GM12878 (cell line): ENCODE results near the gene AIP. TPM values are rescaled to one million over a fixed set of nuclear protein-coding genes. Genes with fewer than 3 reads are reported as not detected.

Experiments used
- ATAC-seq: fragments of 200-7000 bp; cut with Tn5 transposase; 3 replicates; pipeline ENCODE4 v1.9.1; 2020; ENCODE audit warnings: mild to moderate bottlenecking, moderate library complexity
- BruUV-seq: library from RNA; stranded (reverse); fragments of 400-500 nt; replicated peaks from 2 replicates; lab custom pipeline; 2021; lab: Mats Ljungman, UMichigan
- CTCF ChIA-PET: fragments of 300-600 bp; sonication (Branson Sonifier 250); formaldehyde crosslinking; extraction: SDS; loops from one replicate; lab custom pipeline; 2021; ENCODE audit warnings: inconsistent platforms; lab: Yijun Ruan, JAX
- POLR2A ChIA-PET: fragments of 350-600 bp; formaldehyde crosslinking; extraction: SDS; loops from one replicate; lab custom pipeline; 2021; ENCODE audit warnings: inconsistent platforms; lab: Charles Lee
- RAD21 ChIA-PET: fragments of 300-600 bp; sonication (Branson Sonifier 250); formaldehyde crosslinking; loops from one replicate; lab custom pipeline; 2023; ENCODE audit warnings: antibody characterized with exemption; ENCODE audit not compliant: unreplicated experiment; lab: Charles Lee
- SMC1A ChIA-PET: fragments of 300-600 bp; sonication (Branson Sonifier 250); formaldehyde crosslinking; loops from one replicate; lab custom pipeline; 2023; ENCODE audit not compliant: unreplicated experiment, uncharacterized antibody; lab: Charles Lee
- DNase-seq: peaks from one replicate; pipeline ENCODE4 v3.0.0-alpha.2; 2011; ENCODE audit warnings: low read depth, low spot score
- FAIRE-seq: peaks from 3 replicates; lab custom pipeline; 2011; peaks lifted over from hg19 to GRCh38; lab: Jason Lieb, UNC
- H2AFZ ChIP-seq: 2 replicates; pipeline ENCODE4 v1.6.0; 2011; ENCODE audit warnings: low read depth, low read length, control low read depth; ENCODE audit not compliant: control insufficient read depth
- H3K27ac ChIP-seq: 2 replicates; pipeline ENCODE4 v1.5.1; 2011; ENCODE audit warnings: control low read depth; ENCODE audit not compliant: control insufficient read depth, insufficient read depth
- H3K27me3 ChIP-seq, 2 experiments: replicated peaks in 1 of 2; 2 replicates each; pipeline versions ENCODE4 v1.6.0 to v1.6.1; 2011; ENCODE audit warnings: low read length in 1 of 2; ENCODE audit not compliant: control insufficient read depth in 2 of 2, insufficient read depth in 2 of 2
- H3K36me3 ChIP-seq, 2 experiments: 2 replicates each; pipeline ENCODE4 v1.5.1; 2011; ENCODE audit warnings: low read length in 1 of 2; ENCODE audit not compliant: control insufficient read depth in 2 of 2, insufficient read depth in 2 of 2
- H3K4me1 ChIP-seq: 2 replicates; pipeline ENCODE4 v1.6.1; 2011; ENCODE audit warnings: mild to moderate bottlenecking, low read length, moderate library complexity, mixed read lengths; ENCODE audit not compliant: control insufficient read depth, insufficient read depth
- H3K4me2 ChIP-seq: 2 replicates; pipeline ENCODE4 v1.6.0; 2011; ENCODE audit warnings: control low read depth; ENCODE audit not compliant: control insufficient read depth, insufficient read depth
- H3K4me3 ChIP-seq: fragments of 200-600 bp; sonication (generic); 2 replicates; pipeline ENCODE4 v1.5.1; 2016
- H3K79me2 ChIP-seq: 2 replicates; pipeline ENCODE4 v1.6.0; 2011; ENCODE audit warnings: low read length; ENCODE audit not compliant: control insufficient read depth, insufficient read depth
- H3K9ac ChIP-seq: 2 replicates; pipeline ENCODE4 v1.8.0; 2011; ENCODE audit warnings: low read length, control low read depth, mixed read lengths; ENCODE audit not compliant: control insufficient read depth, insufficient read depth
- H3K9me3 ChIP-seq: replicated peaks from 3 replicates; pipeline ENCODE4 v1.5.1; 2011; ENCODE audit warnings: mild to moderate bottlenecking, low read length; ENCODE audit not compliant: control insufficient read depth, insufficient read depth
- H4K20me1 ChIP-seq: 2 replicates; pipeline ENCODE4 v1.6.0; 2011; ENCODE audit not compliant: control insufficient read depth, insufficient read depth
- ASH2L ChIP-seq: fragments of 300-600, 200-600 bp; sonication (generic); IDR thresholded peaks from 2 replicates; pipeline ENCODE4 v1.6.1; 2017; ENCODE audit warnings: low read depth, mild to moderate bottlenecking, borderline replicate concordance
- CBX3 ChIP-seq: fragments of 200-600 bp; sonication (generic); IDR thresholded peaks from 2 replicates; pipeline ENCODE4 v1.6.1; 2016; ENCODE audit warnings: low read depth, borderline replicate concordance
- CEBPB ChIP-seq, 2 experiments: fragments of 150-350 bp in 1 of 2; IDR thresholded peaks; 2 replicates each; pipeline ENCODE4 v1.6.1; 2012 to 2014; ENCODE audit warnings: low read depth in 2 of 2, low read length in 2 of 2, borderline replicate concordance in 1 of 2, inconsistent platforms in 1 of 2
- CREB1 ChIP-seq: IDR thresholded peaks from 2 replicates; pipeline ENCODE4 v1.6.1; 2012; ENCODE audit warnings: low read depth, mild to moderate bottlenecking, inconsistent platforms
- ESRRA ChIP-seq: IDR thresholded peaks from 2 replicates; pipeline ENCODE4 v1.6.1; 2012; ENCODE audit warnings: mild to moderate bottlenecking, low read length, improper control_type of control experiment
- ETV6 ChIP-seq, 2 experiments: fragments of 450-650 bp in 1 of 2; IDR thresholded peaks in 1 of 2; conservative IDR thresholded peaks in 1 of 2; 2 replicates each; pipeline ENCODE4 v1.6.1; 2014; ENCODE audit warnings: antibody characterized with exemption in 1 of 2, borderline replicate concordance in 1 of 2, low read depth in 1 of 2, mild to moderate bottlenecking in 1 of 2, moderate library complexity in 1 of 2
- FOXK2 ChIP-seq: fragments of 450-650 bp; IDR thresholded peaks from 2 replicates; pipeline ENCODE4 v1.6.1; 2017; ENCODE audit warnings: mild to moderate bottlenecking, moderate library complexity
- HDAC6 ChIP-seq: fragments of 200-600 bp; sonication (generic); IDR thresholded peaks from one replicate; pipeline ENCODE4 v1.8.0; 2017; ENCODE audit warnings: antibody characterized with exemption; ENCODE audit not compliant: unreplicated experiment
- JUNB ChIP-seq: IDR thresholded peaks from 2 replicates; pipeline ENCODE4 v1.6.1; 2016; ENCODE audit warnings: antibody characterized with exemption, mild to moderate bottlenecking
- MEF2A ChIP-seq: IDR thresholded peaks from 2 replicates; pipeline ENCODE4 v1.6.1; 2011; ENCODE audit warnings: low read depth, mild to moderate bottlenecking, low read length, moderate library complexity; ENCODE audit not compliant: insufficient read depth
- MTA2 ChIP-seq: fragments of 450-650 bp; IDR thresholded peaks from 2 replicates; pipeline ENCODE4 v1.6.1; 2016; ENCODE audit warnings: low read depth, mild to moderate bottlenecking, moderate library complexity
- MYB ChIP-seq: fragments of 150-350 bp; IDR thresholded peaks from 2 replicates; pipeline ENCODE4 v1.6.1; 2014; ENCODE audit warnings: mild to moderate bottlenecking, low read depth, low read length, borderline replicate concordance
- NFYB ChIP-seq: IDR thresholded peaks from 2 replicates; pipeline ENCODE4 v1.6.1; 2011; ENCODE audit warnings: low read depth, mild to moderate bottlenecking, low read length, improper control_type of control experiment, moderate library complexity; ENCODE audit not compliant: insufficient read depth
- NR2C1 ChIP-seq: fragments of 450-650 bp; IDR thresholded peaks from 2 replicates; pipeline ENCODE4 v1.6.1; 2017; ENCODE audit warnings: antibody characterized with exemption, mild to moderate bottlenecking, moderate library complexity
- PKNOX1 ChIP-seq: fragments of 450-650 bp; IDR thresholded peaks from 2 replicates; pipeline ENCODE4 v1.6.1; 2016; ENCODE audit warnings: mild to moderate bottlenecking
- PML ChIP-seq: IDR thresholded peaks from 2 replicates; pipeline ENCODE4 v1.6.1; 2012; ENCODE audit warnings: low read length, inconsistent platforms
- RB1 ChIP-seq: fragments of 450-650 bp; formaldehyde crosslinking; IDR thresholded peaks from 2 replicates; pipeline ENCODE4 v1.6.1; 2017; ENCODE audit warnings: mild to moderate bottlenecking, borderline replicate concordance
- RBBP5 ChIP-seq: fragments of 200-600 bp; sonication (generic); conservative IDR thresholded peaks from 2 replicates; pipeline ENCODE4 v1.6.1; 2016
- RUNX3 ChIP-seq: IDR thresholded peaks from 2 replicates; pipeline ENCODE4 v1.6.1; 2012; ENCODE audit warnings: low read length, inconsistent platforms
- SIN3A ChIP-seq: IDR thresholded peaks from 2 replicates; pipeline ENCODE4 v1.6.1; 2012; ENCODE audit warnings: low read depth, low read length, improper control_type of control experiment
- SPI1 ChIP-seq: IDR thresholded peaks from 2 replicates; pipeline ENCODE4 v1.6.1; 2011; ENCODE audit warnings: low read depth, mild to moderate bottlenecking, low read length, moderate library complexity, borderline replicate concordance; ENCODE audit not compliant: insufficient read depth
- TAF1 ChIP-seq: IDR thresholded peaks from 2 replicates; pipeline ENCODE4 v1.6.1; 2011; ENCODE audit warnings: mild to moderate bottlenecking, low read depth, low read length, borderline replicate concordance
- USF1 ChIP-seq: IDR thresholded peaks from 2 replicates; pipeline ENCODE4 v1.6.1; 2011; ENCODE audit warnings: borderline replicate concordance, low read depth, mild to moderate bottlenecking, moderate library complexity, mixed read lengths, low read length; ENCODE audit not compliant: insufficient read depth; ENCODE audit errors: extremely low read length
- ZNF24 ChIP-seq: fragments of 450-650 bp; IDR thresholded peaks from 2 replicates; pipeline ENCODE4 v1.6.1; 2017; ENCODE audit warnings: antibody characterized with exemption, mild to moderate bottlenecking
- WGBS: methylation state at CpG from one replicate; pipeline ENCODE4 v1.1.6; 2016; ENCODE audit warnings: low lambda C conversion rate; ENCODE audit not compliant: insufficient replicate concordance, insufficient coverage; ENCODE audit errors: missing lambda C conversion rate; 5-methylcytosine and 5-hydroxymethylcytosine counted together
- in situ Hi-C: fragments of 300-500 bp; cut with MboI; formaldehyde crosslinking; loops from 9 replicates; pipeline ENCODE4 v1.14.3; 2018; ENCODE audit warnings: mixed read lengths
- intact Hi-C: fragments of 100-400 bp; cut with micrococcal nuclease; formaldehyde crosslinking; loops from one replicate; pipeline ENCODE4 v1.14.2; 2022; ENCODE audit not compliant: unreplicated experiment
- polyA plus RNA-seq, 11 experiments: library from polyadenylated mRNA; depleted of rRNA in 4 of 11; unstranded in 6 of 11; stranded (reverse) in 5 of 11; fragments of >200 nt; fragmentation: Nextera tagmentation in 4 of 11; fragmentation: Illumina TruSeq in 1 of 11; extraction: Ambion mirVana in 4 of 11; extraction: Trizol in 1 of 11; gene quantifications; 1 replicate in 1 of 11; 2 replicates in 10 of 11; pipeline versions ENCODE4 v1.2.1 to v1.2.3, GENCODE V29; 2011 to 2016; ENCODE audit warnings: inconsistent platforms in 2 of 11, missing spikeins in 2 of 11, low read depth in 1 of 11
- total RNA-seq, 4 experiments: library from RNA; depleted of rRNA in 3 of 4; stranded (reverse); fragments of >200 nt in 3 of 4; fragmentation: Illumina TruSeq in 1 of 4; extraction: Trizol in 1 of 4; gene quantifications; 2 replicates each; pipeline versions ENCODE4 v1.2.1 to v1.2.3, GENCODE V29; 2013 to 2021

Gene AIP
- total and polyA plus RNA-seq, 10 of the 15 experiments (the other 5 are each of a cell fraction or from before 2014, with no cell fraction given), result 12.6 to 164 (median 104) TPM

DNA sequence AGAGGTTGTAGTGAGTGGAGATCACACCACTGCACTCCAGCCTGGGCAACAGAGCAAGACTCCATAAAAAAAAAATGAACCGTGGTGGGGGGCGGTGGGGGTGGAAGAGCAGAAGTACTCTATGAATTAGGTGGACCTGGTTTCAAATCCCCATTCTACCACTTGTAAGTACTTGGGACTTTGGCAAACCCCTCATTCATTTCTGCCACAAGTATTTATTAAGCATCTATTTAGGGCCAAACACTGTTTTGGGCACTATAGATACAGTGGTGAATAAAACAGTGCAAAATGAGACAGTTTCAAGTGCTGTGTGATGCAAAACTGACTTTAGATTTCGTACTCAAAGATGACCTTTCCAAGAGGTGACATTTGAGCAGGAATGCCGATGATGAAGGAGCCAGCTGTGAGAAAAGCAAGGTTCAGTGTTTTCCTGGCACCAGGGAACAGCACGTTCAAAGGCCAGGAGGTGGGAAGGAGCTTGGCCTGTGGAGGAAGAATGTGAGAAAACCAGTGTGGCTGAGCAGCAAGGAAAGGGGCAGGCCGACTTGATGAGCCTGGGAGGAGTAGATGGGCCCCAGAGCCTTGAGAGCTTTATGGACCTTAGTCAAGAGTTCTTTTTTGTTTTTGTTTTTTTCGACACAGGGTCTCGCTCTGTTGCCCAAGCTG lies 12.4 kb upstream of the AIP start:
- ChIA-PET SMC1A (interaction anchor here (1.1 to 4.1 kb wide), 5 partner anchors 14 to 89 kb away, joined by 3 to 35 read pairs (median 10); partner anchors contain the start of genes AIP and PPP1CA), RAD21 (interaction anchor here (1.0 to 5.4 kb wide), 7 partner anchors 15 to 78 kb away, joined by 3 to 53 read pairs (median 4); partner anchors contain the start of genes AIP, PITPNM1, PPP1CA and PTPRCAP), POLR2A (interaction anchor here (0.7 to 8.1 kb wide), 7 partner anchors 10 to 67 kb away, joined by 3 to 78 read pairs (median 22); partner anchors contain the start of genes AIP, PPP1CA, PTPRCAP and RPS6KB2), CTCF (interaction anchor here (0.9 to 3.2 kb wide), 7 partner anchors 15 to 121 kb away, joined by 3 to 15 read pairs (median 4); partner anchors contain the start of genes PPP1CA and PTPRCAP)
- Histone ChIP-seq H3K9ac (no peak overlapping the region; the same call in 1 of the 2 replicates), H4K20me1 (no peaks in the 10 kb centered on the region), H2AFZ (peak overlapping the region; percentile 68), H3K4me3 (no peak overlapping the region), H3K4me2 (peak overlapping the region; percentile 51), H3K27ac (no peak overlapping the region; the same call in 1 of the 2 replicates), H3K4me1 (peaks cover 25% of the 10 kb centered on the region), H3K79me2 (peaks cover 7% of the 10 kb centered on the region), H3K9me3 (no peaks in the 10 kb centered on the region), H3K27me3 (no peaks in the 10 kb centered on the region), H3K36me3 (no peaks in the 10 kb centered on the region)
- peak; percentile 41 for FAIRE-seq
- intact Hi-C loops, result no loop called here
- in situ Hi-C loops, result no loop called here
- ATAC-seq, result no peak
- WGBS, result 28% methylated on average over 8 of the region's 8 CpGs
- no TSS peak for BruUV-seq
- no peak for DNase-seq
- no peak for TF ChIP-seq PML
- 0 out of 2 replicates have a peak, but pooled peaks have one; percentile 45 for TF ChIP-seq JUNB
- TF ChIP-seq ETV6 (conservative IDR thresholded peaks at IDR 0.05 in 1 of 2, IDR thresholded peaks at IDR 0.05 in 1 of 2; ENCODE audit: borderline replicate concordance in 1 of 2, low read depth in 1 of 2), result no peak
- TF ChIP-seq MTA2, result no peak
- TF ChIP-seq USF1, result no peak
- no peak for TF ChIP-seq RBBP5
- TF ChIP-seq NFYB, result no peak
- TF ChIP-seq ZNF24, result peak; percentile 84; the same call in 1 of the 2 replicates
- TF ChIP-seq SIN3A, result no peak
- no peak for TF ChIP-seq ASH2L
- TF ChIP-seq MYB, result no peak
- TF ChIP-seq CEBPB (IDR thresholded peaks at IDR 0.05; ENCODE audit: borderline replicate concordance in 1 of 2, low read depth in 2 of 2, low read length in 2 of 2), result no peak
- TF ChIP-seq TAF1, result no peak
- TF ChIP-seq ESRRA, result no peak
- no peak for TF ChIP-seq CREB1
- no peak for TF ChIP-seq NR2C1
- no peak for TF ChIP-seq FOXK2
- TF ChIP-seq RUNX3, result peak; percentile 31; the same call in 1 of the 2 replicates
- TF ChIP-seq HDAC6, result no peak
- no peak for TF ChIP-seq CBX3
- TF ChIP-seq RB1, result no peak
- no peak for TF ChIP-seq MEF2A
- TF ChIP-seq PKNOX1, result no peak
- TF ChIP-seq SPI1, result peak; percentile 44; the same call in 1 of the 2 replicates
